GM19397 (cell line): Measurements from ENCODE around the gene ACAP2.
"Not testable (repeated sequence)": the region's sequence is repeated elsewhere in the genome, so short reads cannot be mapped to it uniquely, and the experiment has no call there.

Experiments used
- ATAC-seq: cut with Tn5 transposase; IDR thresholded peaks from one replicate; pipeline ENCODE4 v1.9.1; 2021; ENCODE audit warnings: mild to moderate bottlenecking, moderate library complexity; ENCODE audit not compliant: unreplicated experiment

Gene ACAP2

GRCh38 chr3:195249057-195249770 is 193.6 kb downstream of the ACAP2 start:
- ATAC-seq, result no peak

DNA sequence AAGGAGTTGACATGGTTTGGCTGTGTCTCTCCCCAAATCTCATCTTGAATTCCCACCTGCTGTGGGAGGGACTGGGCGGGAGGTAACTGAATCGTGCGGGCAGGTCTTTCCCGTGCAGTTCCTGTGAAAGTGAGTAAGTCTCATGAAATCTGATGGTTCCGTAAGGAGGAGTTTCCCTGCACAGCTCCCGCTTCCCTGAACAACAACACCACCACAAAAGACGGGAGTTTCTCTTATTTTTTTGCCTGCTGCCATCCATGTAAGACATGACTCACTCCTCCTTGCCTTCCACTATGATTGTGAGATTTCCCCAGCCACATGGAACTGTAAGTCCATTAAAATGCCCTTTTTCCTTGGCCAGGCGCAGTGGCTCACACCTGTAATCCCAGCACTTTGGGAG is 194.5 kb downstream of the ACAP2 start:
- no peak for ATAC-seq

GRCh38 chr3:195247863-195248189 is 195.0 kb downstream of the ACAP2 start:
- no peak for ATAC-seq

- ATAC-seq, result no peak
Observed at GRCh38 chr3:195247086-195247862, 195.5 kb downstream of the ACAP2 start.

DNA sequence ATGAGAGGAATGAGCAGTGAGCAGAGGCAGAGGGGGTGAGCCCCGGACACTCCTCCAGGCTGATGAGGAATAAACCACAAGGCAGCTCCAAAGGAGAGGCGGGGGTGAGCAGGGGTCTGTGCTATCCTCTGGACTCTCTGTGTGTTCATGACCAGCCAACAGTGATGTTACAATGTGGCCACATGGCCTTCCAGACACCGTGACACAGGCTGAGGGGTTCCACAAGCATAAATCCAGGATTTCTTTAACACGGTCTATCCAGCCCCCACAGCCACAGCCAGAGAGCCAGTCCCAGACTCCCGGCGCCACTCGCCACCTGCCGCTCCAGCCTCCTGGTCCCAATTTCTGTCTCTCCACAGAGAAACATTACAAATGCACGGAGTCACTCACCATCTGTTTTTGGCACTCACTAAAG is 196.2 kb downstream of the ACAP2 start:
- no peak for ATAC-seq

DNA sequence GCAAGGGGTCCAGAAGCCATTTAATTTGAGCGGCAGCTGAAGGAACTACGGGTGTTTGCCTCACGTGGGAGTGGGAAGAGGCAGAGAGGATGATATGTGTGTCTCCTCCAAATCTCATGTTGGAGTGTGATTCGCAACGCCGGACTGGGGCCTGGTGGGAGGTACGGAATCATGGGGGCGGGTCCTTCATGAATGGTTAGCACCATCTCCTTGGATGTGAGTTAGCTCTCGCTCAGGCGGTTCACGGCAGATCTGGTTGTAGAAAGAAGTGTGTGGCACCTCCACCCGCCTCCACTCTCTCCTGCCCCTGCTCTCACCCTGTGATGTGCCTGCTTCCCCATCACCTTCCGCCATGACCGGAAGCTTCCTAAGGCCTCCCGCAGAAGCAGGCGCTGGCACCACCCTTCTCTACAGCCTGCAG is 197.3 kb downstream of the ACAP2 start:
- ATAC-seq, result no peak

DNA sequence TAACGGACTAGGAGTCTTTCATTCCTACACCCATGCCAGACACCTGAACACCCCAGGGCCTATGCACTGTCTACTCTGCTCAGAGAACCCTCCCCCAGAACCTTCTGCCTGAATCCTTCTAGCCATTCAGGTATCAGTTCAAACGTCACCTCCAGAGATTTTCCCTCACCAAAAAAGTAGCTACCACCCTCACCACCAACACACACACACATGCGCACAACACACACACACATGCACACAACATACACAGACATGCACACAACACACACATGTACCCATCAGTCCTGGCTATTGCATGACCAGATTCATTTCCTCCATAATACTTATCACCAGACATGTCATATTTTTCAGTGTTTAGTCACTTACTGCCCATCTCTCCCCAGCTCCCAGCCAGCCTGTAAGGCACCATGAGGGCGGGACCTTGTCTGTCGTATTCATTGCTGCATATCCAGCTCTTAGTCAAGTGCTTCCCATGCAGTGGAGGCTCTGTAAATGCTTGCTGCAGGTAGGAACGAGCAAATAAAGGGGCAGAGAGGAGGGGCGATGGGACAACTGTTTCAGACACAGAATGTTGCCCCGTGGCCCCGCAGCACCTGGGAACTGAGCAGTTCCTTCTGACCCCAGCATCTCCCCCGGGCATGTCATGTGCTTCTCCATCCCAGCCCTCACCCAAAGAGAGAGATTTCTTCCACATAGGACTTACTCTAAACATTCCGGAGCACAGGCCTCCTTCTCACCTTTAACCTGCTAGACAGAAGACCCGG is 201.0 kb downstream of the ACAP2 start:
- ATAC-seq, result no peak

- ATAC-seq, result no peak
Observed at GRCh38 chr3:195240939-195241338, 201.9 kb downstream of the ACAP2 start.

DNA sequence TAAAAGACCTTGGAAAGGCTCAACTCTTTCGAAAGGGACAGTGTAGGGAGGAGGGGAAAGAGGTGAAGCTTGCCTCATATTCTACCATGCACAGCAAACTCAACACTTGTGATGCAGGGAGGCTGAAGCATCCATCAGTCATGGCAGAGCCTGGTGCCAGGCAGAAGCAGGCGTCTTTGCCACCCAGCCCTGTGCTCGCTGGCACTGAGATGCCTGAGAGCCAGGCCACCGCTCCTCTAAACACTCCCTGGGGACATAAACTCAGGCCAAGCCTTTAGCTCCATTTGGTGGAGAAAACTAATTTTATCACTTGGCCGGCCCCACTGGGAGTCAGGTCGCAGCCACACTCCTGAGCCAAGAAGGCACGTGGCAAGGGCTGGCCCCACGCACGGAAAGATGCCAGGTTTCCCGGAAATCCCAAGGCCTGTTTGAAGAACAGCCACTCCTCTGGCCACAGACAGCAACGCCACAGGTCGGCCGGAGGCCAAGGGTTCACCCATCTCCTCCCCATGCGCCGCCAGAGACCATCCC is 202.6 kb downstream of the ACAP2 start:
- no peak for ATAC-seq

DNA sequence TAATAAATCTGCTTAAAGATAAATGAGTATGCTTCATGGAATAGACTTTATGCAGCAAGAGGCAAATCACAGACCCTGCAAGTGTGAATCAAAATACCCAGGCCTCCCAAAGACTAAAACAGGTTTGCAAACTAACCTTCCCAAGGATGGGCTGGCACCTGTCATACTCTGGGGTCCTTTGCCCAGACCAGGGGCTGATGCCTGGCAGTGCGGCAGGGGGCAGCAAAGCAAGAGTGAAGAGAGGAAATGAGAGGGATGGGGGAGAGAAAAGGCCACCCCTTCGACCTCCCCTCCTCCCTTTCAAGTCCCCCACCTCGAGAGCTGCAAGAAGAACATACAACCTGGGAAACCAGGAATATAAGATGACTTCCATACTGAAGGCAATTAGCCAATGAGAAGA is 203.7 kb downstream of the ACAP2 start:
- ATAC-seq, result no peak

GRCh38 chr3:195238586-195239118 is 204.2 kb downstream of the ACAP2 start:
- no peak for ATAC-seq

GRCh38 chr3:195238081-195238571 is 204.7 kb downstream of the ACAP2 start:
- no peak for ATAC-seq

- ATAC-seq, result no peak
Observed at GRCh38 chr3:195236801-195237570, 205.8 kb downstream of the ACAP2 start.

DNA sequence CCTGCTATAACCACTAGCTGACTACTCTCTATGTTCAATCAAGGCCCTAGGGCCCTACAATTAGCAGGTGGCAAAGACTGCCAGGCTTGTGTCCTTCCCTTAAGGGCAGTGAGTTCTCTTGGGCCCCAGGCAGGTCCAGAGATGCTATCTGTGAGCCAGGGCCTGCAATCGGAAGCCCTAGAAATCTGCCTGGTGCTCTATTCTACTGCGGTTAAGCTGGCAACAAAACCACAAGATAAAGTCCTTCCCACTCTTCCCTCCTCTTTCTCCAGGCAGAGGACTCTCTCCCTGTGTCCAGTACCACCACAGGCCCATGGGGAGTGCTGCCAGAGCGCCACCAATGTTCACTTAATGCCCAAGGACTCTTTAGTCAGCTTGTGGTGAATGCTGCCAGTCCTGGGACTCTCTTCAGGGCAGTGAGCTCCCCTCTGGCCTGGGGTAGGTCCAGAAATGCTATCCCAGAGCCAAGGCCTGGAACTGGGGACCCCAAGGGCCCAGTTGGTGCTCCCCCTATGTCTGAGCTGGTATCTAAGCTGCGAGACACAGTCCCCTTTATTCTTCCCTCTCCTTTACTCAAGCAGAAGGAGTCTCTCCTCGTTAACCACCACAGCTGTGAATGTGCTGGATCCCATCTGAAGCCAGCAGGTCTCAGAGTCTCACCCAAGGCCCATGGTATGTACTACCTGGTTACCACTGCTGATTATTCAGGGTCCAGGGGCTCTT is 206.6 kb downstream of the ACAP2 start:
- no peak for ATAC-seq

GRCh38 chr3:195230244-195230643 is 212.6 kb downstream of the ACAP2 start:
- no peak for ATAC-seq

DNA sequence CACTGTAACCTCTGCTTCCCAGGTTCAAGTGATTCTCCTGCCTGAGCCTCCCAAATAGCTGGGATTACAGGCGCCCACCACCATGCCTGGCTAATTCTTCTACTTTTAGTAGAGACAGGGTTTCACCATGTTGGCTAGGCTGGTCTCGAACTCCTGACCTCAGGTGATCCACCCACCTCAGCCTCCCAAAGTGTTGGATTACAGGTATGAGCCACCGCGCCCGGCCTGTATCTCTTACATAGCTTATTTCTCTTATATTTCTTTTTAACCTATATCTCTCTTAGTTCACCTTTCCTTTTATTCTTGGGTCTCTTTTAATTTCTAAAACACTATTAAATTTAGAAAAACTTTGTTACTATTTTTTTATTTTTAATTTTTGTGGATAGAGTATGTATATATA is 213.9 kb downstream of the ACAP2 start:
- not testable (repeated sequence) for ATAC-seq

- ATAC-seq, result no peak
Observed at GRCh38 chr3:195227871-195228270, 214.9 kb downstream of the ACAP2 start.

GRCh38 chr3:195226900-195227447 is 215.8 kb downstream of the ACAP2 start:
- ATAC-seq, result no peak

GRCh38 chr3:195226445-195226844 is 216.4 kb downstream of the ACAP2 start:
- ATAC-seq, result no peak
